Measurements from ENCODE around the gene FAM43A. TPM values are rescaled to one million over a fixed set of nuclear protein-coding genes. Genes with fewer than 3 reads are reported as not detected.

Gene FAM43A
- total RNA-seq, 2 experiments from 2014 or later = 0.54 to 0.69 TPM

Other genes starting within 250 kb of the FAM43A start
- 10 to 100 TPM; 59.2 to 73.8 TPM for gene ATP13A3, start 198.9 kb upstream of the FAM43A start, total RNA-seq
- gene TMEM44, start 52.5 kb upstream of the FAM43A start, total RNA-seq = 1 to 10 TPM; 1.9 to 2.7 TPM
- 10 to 100 TPM; 42.5 to 44.6 TPM for gene LSG1, start 13.7 kb upstream of the FAM43A start, total RNA-seq

Measured in activated CD4-positive, alpha-beta T cell treated with anti-CD3 and anti-CD28 coated beads, Interleukin-2, amount 10 ng/mL, durations not matched to agents 7 days and 5 days (primary cell).